ENCODE measurements around the gene MAML2. TPM values are rescaled to one million over a fixed set of nuclear protein-coding genes. Genes with fewer than 3 reads are reported as not detected.

The MAML2 gene
- polyA plus RNA-seq, 3 donors: 0.57 to 7.6 (median 1.2) TPM

GRCh38 chr11:96104496-96104895 is 238.5 kb downstream of the MAML2 start:
- H3K9ac ChIP-seq (ENCODE audit: insufficient read depth, low read length, poor library complexity, severe bottlenecking): no peak overlapping the region
- TF ChIP-seq, protein P1, sequence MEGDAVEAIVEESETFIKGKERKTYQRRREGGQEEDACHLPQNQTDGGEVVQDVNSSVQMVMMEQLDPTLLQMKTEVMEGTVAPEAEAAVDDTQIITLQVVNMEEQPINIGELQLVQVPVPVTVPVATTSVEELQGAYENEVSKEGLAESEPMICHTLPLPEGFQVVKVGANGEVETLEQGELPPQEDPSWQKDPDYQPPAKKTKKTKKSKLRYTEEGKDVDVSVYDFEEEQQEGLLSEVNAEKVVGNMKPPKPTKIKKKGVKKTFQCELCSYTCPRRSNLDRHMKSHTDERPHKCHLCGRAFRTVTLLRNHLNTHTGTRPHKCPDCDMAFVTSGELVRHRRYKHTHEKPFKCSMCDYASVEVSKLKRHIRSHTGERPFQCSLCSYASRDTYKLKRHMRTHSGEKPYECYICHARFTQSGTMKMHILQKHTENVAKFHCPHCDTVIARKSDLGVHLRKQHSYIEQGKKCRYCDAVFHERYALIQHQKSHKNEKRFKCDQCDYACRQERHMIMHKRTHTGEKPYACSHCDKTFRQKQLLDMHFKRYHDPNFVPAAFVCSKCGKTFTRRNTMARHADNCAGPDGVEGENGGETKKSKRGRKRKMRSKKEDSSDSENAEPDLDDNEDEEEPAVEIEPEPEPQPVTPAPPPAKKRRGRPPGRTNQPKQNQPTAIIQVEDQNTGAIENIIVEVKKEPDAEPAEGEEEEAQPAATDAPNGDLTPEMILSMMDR (IDR thresholded peaks at IDR 0.05): no peak
- Mint-ChIP-seq H3K9me3 (peaks cover 0 to 3% (median 0%) of the 10 kb centered on the region in 7 donors), H3K36me3 (no peaks in the 10 kb centered on the region), H3K4me1 (no peaks in the 10 kb centered on the region), H3K27ac (no peak overlapping the region), H3K4me3 (no peak overlapping the region), H3K27me3 (ENCODE audit: low read depth in 3 of 3) (peaks cover 0 to 3% (median 0%) of the 10 kb centered on the region in 3 donors)
- H3K4me3 ChIP-seq (replicated peaks in 1 of 3; ENCODE audit: low read depth in 2 of 3, low read length in 3 of 3): no peak overlapping the region
- intact Hi-C loops (cut with micrococcal nuclease): no loop called here
- no peaks in the 10 kb centered on the region for H3K36me3 ChIP-seq (replicated peaks in 1 of 2; ENCODE audit: control insufficient read depth in 1 of 2, insufficient read depth in 2 of 2, low read length in 2 of 2)
- no peaks in the 10 kb centered on the region for H3K79me2 ChIP-seq (ENCODE audit: insufficient read depth, low read length)
- no peak overlapping the region for H3K4me2 ChIP-seq (replicated peaks; ENCODE audit: extremely low read depth, low read length, poor library complexity, severe bottlenecking)
- H3K4me1 ChIP-seq (ENCODE audit: control insufficient read depth in 1 of 2, insufficient read depth in 2 of 2, low read length in 2 of 2): no peaks in the 10 kb centered on the region
- no peak for DNase-seq
- no peak overlapping the region for H3K27ac ChIP-seq (ENCODE audit: low read depth in 1 of 2, low read length in 2 of 2)
- no CpG with 5 or more reads among the region's 1 CpG for WGBS (ENCODE audit: insufficient coverage)
- H4K20me1 ChIP-seq (ENCODE audit: insufficient read depth, low read length): peaks cover 4% of the 10 kb centered on the region
- no peaks in the 10 kb centered on the region for H3K9me3 ChIP-seq (replicated peaks in 1 of 2; ENCODE audit: control insufficient read depth in 1 of 2, insufficient read depth in 1 of 2, low read length in 2 of 2)
- H3K27me3 ChIP-seq (ENCODE audit: control insufficient read depth in 2 of 2, insufficient read depth in 2 of 2, low read length in 2 of 2): no peaks in the 10 kb centered on the region
- H2AFZ ChIP-seq (ENCODE audit: insufficient read depth, low read depth, low read length, poor library complexity, severe bottlenecking): no peak overlapping the region

DNA sequence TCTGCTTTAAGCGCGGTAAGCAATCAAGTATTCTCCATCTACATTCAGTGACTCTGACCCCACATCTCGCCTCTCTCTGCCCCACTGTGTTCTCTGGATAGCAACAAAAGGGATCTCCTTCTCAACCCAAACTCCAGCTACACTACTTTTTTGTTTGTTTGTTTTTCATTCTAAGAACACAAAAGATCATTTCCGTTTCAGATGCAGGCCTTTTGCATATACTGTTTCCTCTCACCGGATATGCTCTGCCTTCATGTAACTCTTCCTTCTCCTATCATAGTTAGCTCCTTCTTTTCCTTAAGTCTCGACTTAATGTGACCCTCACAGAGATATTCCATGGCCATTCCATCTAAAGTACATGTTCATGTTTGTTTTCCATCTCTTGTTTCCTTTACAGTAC is 239.3 kb downstream of the MAML2 start:
- H4K20me1 ChIP-seq (ENCODE audit: insufficient read depth, low read length): peaks cover 4% of the 10 kb centered on the region
- no peaks in the 10 kb centered on the region for H3K9me3 ChIP-seq (replicated peaks in 1 of 2; ENCODE audit: control insufficient read depth in 1 of 2, insufficient read depth in 1 of 2, low read length in 2 of 2)
- H3K4me1 ChIP-seq (ENCODE audit: control insufficient read depth in 1 of 2, insufficient read depth in 2 of 2, low read length in 2 of 2): peaks cover 2 to 3% of the 10 kb centered on the region in 2 donors
- H3K4me1 Mint-ChIP-seq: peaks cover 3% of the 10 kb centered on the region
- DNase-seq: no peak
- no peaks in the 10 kb centered on the region for H3K36me3 Mint-ChIP-seq
- peaks cover 0 to 3% (median 0%) of the 10 kb centered on the region in 3 donors for H3K27me3 Mint-ChIP-seq (ENCODE audit: low read depth in 3 of 3)
- H3K9me3 Mint-ChIP-seq: peaks cover 0 to 3% (median 0%) of the 10 kb centered on the region in 7 donors
- no peaks in the 10 kb centered on the region for H3K79me2 ChIP-seq (ENCODE audit: insufficient read depth, low read length)
- TF ChIP-seq, protein P1 (IDR thresholded peaks at IDR 0.05): no peak
- H3K4me3 ChIP-seq (replicated peaks in 1 of 3; ENCODE audit: low read depth in 2 of 3, low read length in 3 of 3): no peak overlapping the region
- no peaks in the 10 kb centered on the region for H3K27me3 ChIP-seq (ENCODE audit: control insufficient read depth in 2 of 2, insufficient read depth in 2 of 2, low read length in 2 of 2)
- no peak overlapping the region for H3K27ac ChIP-seq (ENCODE audit: low read depth in 1 of 2, low read length in 2 of 2)
- no peak overlapping the region for H3K27ac Mint-ChIP-seq
- H3K4me2 ChIP-seq (replicated peaks; ENCODE audit: extremely low read depth, low read length, poor library complexity, severe bottlenecking): no peak overlapping the region
- 97% methylated on average over 6 of the region's 6 CpGs for WGBS (ENCODE audit: insufficient coverage)
- H3K4me3 Mint-ChIP-seq: no peak overlapping the region
- H2AFZ ChIP-seq (ENCODE audit: insufficient read depth, low read depth, low read length, poor library complexity, severe bottlenecking): no peak overlapping the region
- intact Hi-C loops (cut with micrococcal nuclease): no loop called here
- no peak overlapping the region for H3K9ac ChIP-seq (ENCODE audit: insufficient read depth, low read length, poor library complexity, severe bottlenecking)
- no peaks in the 10 kb centered on the region for H3K36me3 ChIP-seq (replicated peaks in 1 of 2; ENCODE audit: control insufficient read depth in 1 of 2, insufficient read depth in 2 of 2, low read length in 2 of 2)
